H1 (cell line): ENCODE results near the gene OR52M1.

Source experiments
- EGR1 ChIP-seq: IDR thresholded peaks from 2 replicates; pipeline ENCODE4 v1.6.1; 2011; ENCODE audit warnings: low read depth, low read length, borderline replicate concordance
- TF ChIP-seq, protein P1 (sequence below), 3 experiments: IDR thresholded peaks; 1 replicate in 2 of 3; 2 replicates in 1 of 3; pipeline versions ENCODE4 v1.5.1 to v1.6.1; 2011; ENCODE audit warnings: low read length in 3 of 3, mild to moderate bottlenecking in 3 of 3, inconsistent platforms in 2 of 3, low read depth in 1 of 3, moderate library complexity in 1 of 3; ENCODE audit not compliant: insufficient read depth in 1 of 3; ENCODE audit errors: control extremely low read depth in 1 of 3
- TF ChIP-seq, protein P2 (sequence below): IDR thresholded peaks from 2 replicates; pipeline ENCODE4 v1.6.1; 2012; ENCODE audit warnings: low read length, inconsistent platforms

DNA sequence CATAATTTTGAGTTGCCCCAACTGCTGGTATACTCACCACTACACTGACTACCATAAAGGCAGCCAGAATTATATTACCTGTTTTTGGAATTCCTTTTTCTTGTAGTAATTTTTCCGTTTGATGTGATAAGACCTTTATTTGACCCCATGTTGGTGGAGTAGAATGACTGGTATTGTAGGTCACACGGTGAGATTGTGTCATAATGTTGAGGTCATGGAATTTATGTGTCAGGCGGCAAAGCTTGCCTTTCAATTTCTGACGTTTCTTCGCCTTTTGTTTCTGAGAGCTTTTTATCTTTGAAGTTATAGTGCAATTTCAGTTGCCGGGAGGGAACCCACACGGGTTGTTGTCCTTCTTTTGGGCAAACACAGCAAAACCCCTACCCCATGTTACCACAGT, 49.5 kb upstream of the OR52M1 start:
- TF ChIP-seq, protein P1, sequence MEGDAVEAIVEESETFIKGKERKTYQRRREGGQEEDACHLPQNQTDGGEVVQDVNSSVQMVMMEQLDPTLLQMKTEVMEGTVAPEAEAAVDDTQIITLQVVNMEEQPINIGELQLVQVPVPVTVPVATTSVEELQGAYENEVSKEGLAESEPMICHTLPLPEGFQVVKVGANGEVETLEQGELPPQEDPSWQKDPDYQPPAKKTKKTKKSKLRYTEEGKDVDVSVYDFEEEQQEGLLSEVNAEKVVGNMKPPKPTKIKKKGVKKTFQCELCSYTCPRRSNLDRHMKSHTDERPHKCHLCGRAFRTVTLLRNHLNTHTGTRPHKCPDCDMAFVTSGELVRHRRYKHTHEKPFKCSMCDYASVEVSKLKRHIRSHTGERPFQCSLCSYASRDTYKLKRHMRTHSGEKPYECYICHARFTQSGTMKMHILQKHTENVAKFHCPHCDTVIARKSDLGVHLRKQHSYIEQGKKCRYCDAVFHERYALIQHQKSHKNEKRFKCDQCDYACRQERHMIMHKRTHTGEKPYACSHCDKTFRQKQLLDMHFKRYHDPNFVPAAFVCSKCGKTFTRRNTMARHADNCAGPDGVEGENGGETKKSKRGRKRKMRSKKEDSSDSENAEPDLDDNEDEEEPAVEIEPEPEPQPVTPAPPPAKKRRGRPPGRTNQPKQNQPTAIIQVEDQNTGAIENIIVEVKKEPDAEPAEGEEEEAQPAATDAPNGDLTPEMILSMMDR (IDR thresholded peaks at IDR 0.05; ENCODE audit: control extremely low read depth in 1 of 3, insufficient read depth in 1 of 3, low read depth in 1 of 3, low read length in 3 of 3) = no peak
- TF ChIP-seq, protein P2, sequence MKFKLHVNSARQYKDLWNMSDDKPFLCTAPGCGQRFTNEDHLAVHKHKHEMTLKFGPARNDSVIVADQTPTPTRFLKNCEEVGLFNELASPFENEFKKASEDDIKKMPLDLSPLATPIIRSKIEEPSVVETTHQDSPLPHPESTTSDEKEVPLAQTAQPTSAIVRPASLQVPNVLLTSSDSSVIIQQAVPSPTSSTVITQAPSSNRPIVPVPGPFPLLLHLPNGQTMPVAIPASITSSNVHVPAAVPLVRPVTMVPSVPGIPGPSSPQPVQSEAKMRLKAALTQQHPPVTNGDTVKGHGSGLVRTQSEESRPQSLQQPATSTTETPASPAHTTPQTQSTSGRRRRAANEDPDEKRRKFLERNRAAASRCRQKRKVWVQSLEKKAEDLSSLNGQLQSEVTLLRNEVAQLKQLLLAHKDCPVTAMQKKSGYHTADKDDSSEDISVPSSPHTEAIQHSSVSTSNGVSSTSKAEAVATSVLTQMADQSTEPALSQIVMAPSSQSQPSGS = no peak
- no peak for TF ChIP-seq EGR1
